Choroid plexus epithelial cell (primary cell): ENCODE data around the gene ARL14.
"Not testable (repeated sequence)": the region's sequence is repeated elsewhere in the genome, so short reads cannot be mapped to it uniquely, and the experiment has no call there.

ENCODE experiments used
- DNase-seq: peaks from one replicate; pipeline ENCODE4 v3.0.0-alpha.2; 2010; ENCODE audit warnings: low read depth
- H3K4me3 ChIP-seq: 2 replicates; pipeline ENCODE4 v1.5.1; 2011; ENCODE audit warnings: low read depth, mild to moderate bottlenecking, control low read depth, low read length, moderate library complexity
- CTCF ChIP-seq: conservative IDR thresholded peaks from 2 replicates; pipeline ENCODE4 v1.5.1; 2011; ENCODE audit warnings: low read depth, mild to moderate bottlenecking, control low read depth, inconsistent platforms, low read length, moderate library complexity

Gene ARL14

GRCh38 chr3:160709477-160710182 is 32.7 kb downstream of the ARL14 start:
- no peak overlapping the region for H3K4me3 ChIP-seq
- TF ChIP-seq CTCF = no peak
- DNase-seq = no peak

GRCh38 chr3:160713144-160713543 is 36.2 kb downstream of the ARL14 start:
- not testable (repeated sequence) for H3K4me3 ChIP-seq

GRCh38 chr3:160719710-160720109 is 42.8 kb downstream of the ARL14 start:
- H3K4me3 ChIP-seq = no peak overlapping the region
- TF ChIP-seq CTCF = no peak
- no peak for DNase-seq

More at GRCh38 chr3:160713144-160713543, 36.2 kb downstream of the ARL14 start:
- DNase-seq = not testable (repeated sequence)

- TF ChIP-seq CTCF = peak; percentile 44
- H3K4me3 ChIP-seq = no peak overlapping the region
- peak; percentile 15 for DNase-seq
Measured at GRCh38 chr3:160720123-160720746, 43.3 kb downstream of the ARL14 start.

GRCh38 chr3:160722331-160722730 is 45.4 kb downstream of the ARL14 start:
- no peak for TF ChIP-seq CTCF
- no peak overlapping the region for H3K4me3 ChIP-seq
- DNase-seq = no peak

GRCh38 chr3:160725338-160725737 is 48.4 kb downstream of the ARL14 start:
- no peak overlapping the region for H3K4me3 ChIP-seq
- no peak for TF ChIP-seq CTCF
- DNase-seq = no peak
